SK-N-SH treated with all-trans-retinoic acid at 6 μM for 48 hours (cell line): ENCODE data around the gene CPLX1.

ENCODE experiments used
- CSDC2 ChIP-seq: fragments of 250-450 bp; sonication (Bioruptor Pico); IDR thresholded peaks from 2 replicates; pipeline ENCODE4 v1.5.0; 2020; ENCODE audit warnings: mild to moderate bottlenecking, moderate library complexity
- ZFP30 ChIP-seq: fragments of 450-650 bp; formaldehyde crosslinking; IDR thresholded peaks from 2 replicates; pipeline ENCODE4 v1.5.0; 2022; ENCODE audit warnings: mild to moderate bottlenecking, moderate library complexity

DNA sequence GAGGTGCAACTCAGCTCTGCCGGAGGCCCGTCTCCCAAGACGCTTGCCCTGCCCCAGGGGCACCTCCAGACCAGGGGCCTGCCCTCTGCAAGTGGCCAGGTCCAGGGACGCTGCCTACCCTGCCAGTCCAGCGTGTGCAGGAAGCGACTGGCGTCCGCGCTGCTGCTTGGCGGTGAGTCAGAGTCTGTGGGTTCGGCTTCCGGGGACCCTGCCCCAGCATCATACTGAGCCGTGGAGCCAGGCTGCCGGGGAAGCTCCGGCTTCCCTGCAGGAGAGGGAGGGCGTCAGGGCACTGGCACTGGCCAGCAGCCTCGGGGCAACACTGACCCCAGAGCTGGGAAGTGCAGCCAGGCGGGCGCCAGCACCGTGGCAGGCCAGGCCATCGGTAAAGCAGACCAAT lies 42.5 kb upstream of the CPLX1 start:
- TF ChIP-seq CSDC2 (no peak), ZFP30 (CRISPR knock-in tag) (no peak)
